H1 (cell line): ENCODE results near the gene ATP23. TPM values are rescaled to one million over a fixed set of nuclear protein-coding genes. Genes with fewer than 3 reads are reported as not detected.

Experiments
- GABPA ChIP-seq: IDR thresholded peaks from 2 replicates; pipeline ENCODE4 v1.6.1; 2011; ENCODE audit warnings: mild to moderate bottlenecking, low read length, moderate library complexity, borderline replicate concordance; ENCODE audit not compliant: insufficient read depth
- NANOG ChIP-seq: IDR thresholded peaks from 2 replicates; pipeline ENCODE4 v1.6.1; 2011; ENCODE audit warnings: low read length, low read depth, mild to moderate bottlenecking, inconsistent platforms; ENCODE audit not compliant: insufficient read depth, poor library complexity, severe bottlenecking
- polyA plus RNA-seq, 7 experiments: library from polyadenylated mRNA; depleted of rRNA in 3 of 7; stranded (reverse) in 5 of 7; unstranded in 2 of 7; fragments of >200 nt in 5 of 7; fragments of 200-250 nt in 2 of 7; gene quantifications; 1 replicate in 5 of 7; 2 replicates in 1 of 7; 4 replicates in 1 of 7; pipeline versions ENCODE4 v1.2.1 to v1.2.3, GENCODE V29; 2011 to 2013; ENCODE audit warnings: missing spikeins in 2 of 7, mixed read lengths in 2 of 7
- total RNA-seq: library from RNA; stranded (reverse); fragmentation: NEBNext Ultra II Directional; extraction: Animal tissue kit (Norgen Biotek cat#: 25700); gene quantifications from 2 replicates; pipeline ENCODE4 v1.2.1, GENCODE V29; 2021

Gene ATP23
- total and polyA plus RNA-seq, 2 of the 8 experiments (the other 6 are each of a cell fraction or from before 2014, with no cell fraction given) = 10.2 to 13.5 TPM

- no peak for TF ChIP-seq NANOG
- TF ChIP-seq GABPA = no peak
Observed at GRCh38 chr12:57964421-57964820, 23.1 kb downstream of the ATP23 start (continued).
